ENCODE measurements around the gene SLC44A2. TPM values are rescaled to one million over a fixed set of nuclear protein-coding genes. Genes with fewer than 3 reads are reported as not detected.

Gene SLC44A2
- total and polyA plus RNA-seq, 2 of the 13 experiments (the other 11 are each of a cell fraction or from before 2014, with no cell fraction given) = 2.4 to 5.6 TPM

DNA sequence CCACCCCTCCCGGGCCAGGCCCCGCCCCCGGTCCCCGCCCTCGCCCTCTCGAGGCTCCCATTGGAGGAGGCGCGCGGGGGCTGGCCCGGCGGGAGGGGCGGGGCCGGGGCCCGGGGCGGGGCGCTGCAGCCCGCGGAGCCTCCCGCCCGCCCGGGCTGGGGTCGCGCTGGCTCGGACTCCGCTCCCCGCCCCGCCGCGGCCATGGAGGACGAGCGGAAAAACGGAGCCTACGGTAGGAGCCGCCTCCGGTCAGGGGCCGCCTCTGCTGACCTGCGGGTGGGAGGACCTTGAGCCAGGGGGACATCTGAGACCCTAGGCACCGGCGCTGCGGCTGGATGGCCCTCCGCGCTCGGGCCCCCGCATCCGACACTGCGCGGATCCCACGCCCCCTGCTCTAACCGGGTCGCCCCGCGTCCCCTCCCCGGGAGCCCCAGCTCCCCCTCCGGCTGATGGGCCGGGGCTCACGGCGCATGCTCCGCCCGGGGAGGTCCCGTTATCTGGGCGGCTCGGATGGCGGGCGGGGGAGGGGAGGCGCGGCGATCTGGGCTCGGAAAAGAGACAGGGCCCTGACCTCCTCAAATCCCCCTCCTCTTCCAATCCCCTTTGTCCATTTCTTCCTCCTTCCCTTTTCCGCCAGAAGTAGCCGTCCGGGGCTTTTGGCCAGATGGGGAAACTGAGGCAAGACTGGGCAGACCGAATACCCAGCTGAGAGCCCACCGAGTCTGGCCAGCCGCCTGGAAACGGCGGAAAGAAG, 22.8 kb upstream of the SLC44A2 start (continued):
- TF ChIP-seq, protein P1, sequence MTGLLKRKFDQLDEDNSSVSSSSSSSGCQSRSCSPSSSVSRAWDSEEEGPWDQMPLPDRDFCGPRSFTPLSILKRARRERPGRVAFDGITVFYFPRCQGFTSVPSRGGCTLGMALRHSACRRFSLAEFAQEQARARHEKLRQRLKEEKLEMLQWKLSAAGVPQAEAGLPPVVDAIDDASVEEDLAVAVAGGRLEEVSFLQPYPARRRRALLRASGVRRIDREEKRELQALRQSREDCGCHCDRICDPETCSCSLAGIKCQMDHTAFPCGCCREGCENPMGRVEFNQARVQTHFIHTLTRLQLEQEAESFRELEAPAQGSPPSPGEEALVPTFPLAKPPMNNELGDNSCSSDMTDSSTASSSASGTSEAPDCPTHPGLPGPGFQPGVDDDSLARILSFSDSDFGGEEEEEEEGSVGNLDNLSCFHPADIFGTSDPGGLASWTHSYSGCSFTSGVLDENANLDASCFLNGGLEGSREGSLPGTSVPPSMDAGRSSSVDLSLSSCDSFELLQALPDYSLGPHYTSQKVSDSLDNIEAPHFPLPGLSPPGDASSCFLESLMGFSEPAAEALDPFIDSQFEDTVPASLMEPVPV (CRISPR knock-in tag; IDR thresholded peaks at IDR 0.05) = no peak
- TF ChIP-seq SMYD3 (CRISPR knock-in tag; IDR thresholded peaks at IDR 0.05) (no peak), ZNF841 (CRISPR knock-in tag; IDR thresholded peaks at IDR 0.05; ENCODE audit: borderline replicate concordance) (no peak), ZNF337 (CRISPR knock-in tag; IDR thresholded peaks at IDR 0.05; ENCODE audit: borderline replicate concordance, low read depth) (no peak), ZNF446 (CRISPR knock-in tag; IDR thresholded peaks at IDR 0.05) (no peak), ZMYM3 (CRISPR knock-in tag; IDR thresholded peaks at IDR 0.05) (no peak), ZNF24 (IDR thresholded peaks at IDR 0.05) (no peak), ZNF614 (CRISPR knock-in tag; IDR thresholded peaks at IDR 0.05; ENCODE audit: borderline replicate concordance) (no peak), PTBP1 (IDR thresholded peaks at IDR 0.05; ENCODE audit: low read depth, low read length, poor library complexity, severe bottlenecking) (no peak), MED1 (CRISPR knock-in tag; IDR thresholded peaks at IDR 0.05) (no peak), KLF12 (CRISPR knock-in tag; IDR thresholded peaks at IDR 0.05; ENCODE audit: borderline replicate concordance) (no peak), SP1 (IDR thresholded peaks at IDR 0.05) (no peak), SP1 (CRISPR knock-in tag; IDR thresholded peaks at IDR 0.05) (0 out of 2 replicates have a peak, but pooled peaks have one; percentile 24), RXRB (CRISPR knock-in tag; IDR thresholded peaks at IDR 0.05; ENCODE audit: borderline replicate concordance) (no peak), TEAD2 (CRISPR knock-in tag; IDR thresholded peaks at IDR 0.05) (no peak), KMT2B (CRISPR knock-in tag; IDR thresholded peaks at IDR 0.05) (no peak), SOX13 (IDR thresholded peaks at IDR 0.05) (no peak), SOX13 (CRISPR knock-in tag; conservative IDR thresholded peaks at IDR 0.05 in 1 of 2, IDR thresholded peaks at IDR 0.05 in 1 of 2) (no peak)
- TF ChIP-seq, protein P2, sequence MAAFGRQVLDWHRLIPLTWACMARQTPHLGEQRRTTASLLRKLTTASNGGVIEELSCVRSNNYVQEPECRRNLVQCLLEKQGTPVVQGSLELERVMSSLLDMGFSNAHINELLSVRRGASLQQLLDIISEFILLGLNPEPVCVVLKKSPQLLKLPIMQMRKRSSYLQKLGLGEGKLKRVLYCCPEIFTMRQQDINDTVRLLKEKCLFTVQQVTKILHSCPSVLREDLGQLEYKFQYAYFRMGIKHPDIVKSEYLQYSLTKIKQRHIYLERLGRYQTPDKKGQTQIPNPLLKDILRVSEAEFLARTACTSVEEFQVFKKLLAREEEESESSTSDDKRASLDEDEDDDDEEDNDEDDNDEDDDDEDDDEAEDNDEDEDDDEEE (CRISPR knock-in tag; IDR thresholded peaks at IDR 0.05) = no peak
- TF ChIP-seq, protein P3, sequence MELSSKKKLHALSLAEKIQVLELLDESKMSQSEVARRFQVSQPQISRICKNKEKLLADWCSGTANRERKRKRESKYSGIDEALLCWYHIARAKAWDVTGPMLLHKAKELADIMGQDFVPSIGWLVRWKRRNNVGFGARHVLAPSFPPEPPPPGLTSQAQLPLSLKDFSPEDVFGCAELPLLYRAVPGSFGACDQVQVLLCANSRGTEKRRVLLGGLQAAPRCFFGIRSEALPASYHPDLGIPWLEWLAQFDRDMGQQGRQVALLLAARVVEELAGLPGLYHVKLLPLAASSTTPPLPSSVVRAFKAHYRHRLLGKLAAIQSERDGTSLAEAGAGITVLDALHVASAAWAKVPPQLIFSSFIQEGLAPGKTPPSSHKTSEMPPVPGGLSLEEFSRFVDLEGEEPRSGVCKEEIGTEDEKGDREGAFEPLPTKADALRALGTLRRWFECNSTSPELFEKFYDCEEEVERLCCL (CRISPR knock-in tag; IDR thresholded peaks at IDR 0.05; ENCODE audit: borderline replicate concordance) = no peak
- TF ChIP-seq, protein P4, sequence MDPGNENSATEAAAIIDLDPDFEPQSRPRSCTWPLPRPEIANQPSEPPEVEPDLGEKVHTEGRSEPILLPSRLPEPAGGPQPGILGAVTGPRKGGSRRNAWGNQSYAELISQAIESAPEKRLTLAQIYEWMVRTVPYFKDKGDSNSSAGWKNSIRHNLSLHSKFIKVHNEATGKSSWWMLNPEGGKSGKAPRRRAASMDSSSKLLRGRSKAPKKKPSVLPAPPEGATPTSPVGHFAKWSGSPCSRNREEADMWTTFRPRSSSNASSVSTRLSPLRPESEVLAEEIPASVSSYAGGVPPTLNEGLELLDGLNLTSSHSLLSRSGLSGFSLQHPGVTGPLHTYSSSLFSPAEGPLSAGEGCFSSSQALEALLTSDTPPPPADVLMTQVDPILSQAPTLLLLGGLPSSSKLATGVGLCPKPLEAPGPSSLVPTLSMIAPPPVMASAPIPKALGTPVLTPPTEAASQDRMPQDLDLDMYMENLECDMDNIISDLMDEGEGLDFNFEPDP (CRISPR knock-in tag; conservative IDR thresholded peaks at IDR 0.05) = 0 out of 2 replicates have a peak, but pooled peaks have one; percentile 21
- TF ChIP-seq, protein P5, sequence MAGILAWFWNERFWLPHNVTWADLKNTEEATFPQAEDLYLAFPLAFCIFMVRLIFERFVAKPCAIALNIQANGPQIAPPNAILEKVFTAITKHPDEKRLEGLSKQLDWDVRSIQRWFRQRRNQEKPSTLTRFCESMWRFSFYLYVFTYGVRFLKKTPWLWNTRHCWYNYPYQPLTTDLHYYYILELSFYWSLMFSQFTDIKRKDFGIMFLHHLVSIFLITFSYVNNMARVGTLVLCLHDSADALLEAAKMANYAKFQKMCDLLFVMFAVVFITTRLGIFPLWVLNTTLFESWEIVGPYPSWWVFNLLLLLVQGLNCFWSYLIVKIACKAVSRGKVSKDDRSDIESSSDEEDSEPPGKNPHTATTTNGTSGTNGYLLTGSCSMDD (CRISPR knock-in tag; IDR thresholded peaks at IDR 0.05) = no peak
- TF ChIP-seq, protein P6, sequence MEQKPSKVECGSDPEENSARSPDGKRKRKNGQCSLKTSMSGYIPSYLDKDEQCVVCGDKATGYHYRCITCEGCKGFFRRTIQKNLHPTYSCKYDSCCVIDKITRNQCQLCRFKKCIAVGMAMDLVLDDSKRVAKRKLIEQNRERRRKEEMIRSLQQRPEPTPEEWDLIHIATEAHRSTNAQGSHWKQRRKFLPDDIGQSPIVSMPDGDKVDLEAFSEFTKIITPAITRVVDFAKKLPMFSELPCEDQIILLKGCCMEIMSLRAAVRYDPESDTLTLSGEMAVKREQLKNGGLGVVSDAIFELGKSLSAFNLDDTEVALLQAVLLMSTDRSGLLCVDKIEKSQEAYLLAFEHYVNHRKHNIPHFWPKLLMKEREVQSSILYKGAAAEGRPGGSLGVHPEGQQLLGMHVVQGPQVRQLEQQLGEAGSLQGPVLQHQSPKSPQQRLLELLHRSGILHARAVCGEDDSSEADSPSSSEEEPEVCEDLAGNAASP (CRISPR knock-in tag; IDR thresholded peaks at IDR 0.05; ENCODE audit: borderline replicate concordance) = no peak

Data from HepG2 (cell line).